Measurements from ENCODE around the gene L1CAM.

GRCh38 chrX:153902385-153902784 is 16.4 kb upstream of the L1CAM start:
- TF ChIP-seq, protein P1, sequence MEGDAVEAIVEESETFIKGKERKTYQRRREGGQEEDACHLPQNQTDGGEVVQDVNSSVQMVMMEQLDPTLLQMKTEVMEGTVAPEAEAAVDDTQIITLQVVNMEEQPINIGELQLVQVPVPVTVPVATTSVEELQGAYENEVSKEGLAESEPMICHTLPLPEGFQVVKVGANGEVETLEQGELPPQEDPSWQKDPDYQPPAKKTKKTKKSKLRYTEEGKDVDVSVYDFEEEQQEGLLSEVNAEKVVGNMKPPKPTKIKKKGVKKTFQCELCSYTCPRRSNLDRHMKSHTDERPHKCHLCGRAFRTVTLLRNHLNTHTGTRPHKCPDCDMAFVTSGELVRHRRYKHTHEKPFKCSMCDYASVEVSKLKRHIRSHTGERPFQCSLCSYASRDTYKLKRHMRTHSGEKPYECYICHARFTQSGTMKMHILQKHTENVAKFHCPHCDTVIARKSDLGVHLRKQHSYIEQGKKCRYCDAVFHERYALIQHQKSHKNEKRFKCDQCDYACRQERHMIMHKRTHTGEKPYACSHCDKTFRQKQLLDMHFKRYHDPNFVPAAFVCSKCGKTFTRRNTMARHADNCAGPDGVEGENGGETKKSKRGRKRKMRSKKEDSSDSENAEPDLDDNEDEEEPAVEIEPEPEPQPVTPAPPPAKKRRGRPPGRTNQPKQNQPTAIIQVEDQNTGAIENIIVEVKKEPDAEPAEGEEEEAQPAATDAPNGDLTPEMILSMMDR (IDR thresholded peaks at IDR 0.05; ENCODE audit: poor library complexity): no peak
- no peak for TF ChIP-seq EZH2 (IDR thresholded peaks at IDR 0.05; ENCODE audit: borderline replicate concordance)
